WERI-Rb-1 (cell line): ENCODE measurements around the gene LBX2.

Experiments used
- DNase-seq: peaks from one replicate; pipeline ENCODE4 v3.0.0-alpha.2; 2020
- H3K27ac ChIP-seq: fragments of 250-450 bp; sonication (Bioruptor Pico); 2 replicates; pipeline ENCODE4 v1.5.1; 2020; ENCODE audit warnings: mild to moderate bottlenecking, moderate library complexity
- H3K27me3 ChIP-seq: fragments of 250-450 bp; sonication (Bioruptor Pico); 2 replicates; pipeline ENCODE4 v1.5.1; 2021; ENCODE audit warnings: mild to moderate bottlenecking, low read depth, moderate library complexity; ENCODE audit not compliant: insufficient read depth, severe bottlenecking
- H3K36me3 ChIP-seq: fragments of 250-450 bp; sonication (Bioruptor Pico); 2 replicates; pipeline ENCODE4 v1.5.1; 2020; ENCODE audit warnings: mild to moderate bottlenecking, moderate library complexity
- H3K4me3 ChIP-seq: 2 replicates; pipeline ENCODE4 v1.5.1; 2011; ENCODE audit warnings: low read depth, mild to moderate bottlenecking, control low read depth, low read length
- H3K9me3 ChIP-seq: fragments of 250-450 bp; sonication (Bioruptor Pico); 2 replicates; pipeline ENCODE4 v1.5.1; 2021; ENCODE audit warnings: mild to moderate bottlenecking, moderate library complexity; ENCODE audit not compliant: severe bottlenecking
- CTCF ChIP-seq: IDR thresholded peaks from 2 replicates; pipeline ENCODE4 v1.5.1; 2011; ENCODE audit warnings: low read depth, mild to moderate bottlenecking, control low read depth, inconsistent platforms, low read length

LBX2 gene

GRCh38 chr2:74504591-74504990 is 5.2 kb upstream of the LBX2 start:
- Histone ChIP-seq H3K36me3 (peaks cover 32% of the 10 kb centered on the region), H3K27me3 (no peaks in the 10 kb centered on the region), H3K27ac (no peak overlapping the region), H3K9me3 (no peaks in the 10 kb centered on the region), H3K4me3 (no peak overlapping the region)
- TF ChIP-seq CTCF, result no peak
- no peak for DNase-seq

- no peak overlapping the region for H3K27ac ChIP-seq
These were observed 4.4 kb upstream of the LBX2 start for GRCh38 chr2:74503506-74504475.

GRCh38 chr2:74502720-74503505 is 3.5 kb upstream of the LBX2 start:
- H3K36me3 ChIP-seq, result peaks cover 36% of the 10 kb centered on the region
- H3K27ac ChIP-seq, result peak overlapping the region; percentile 71
- H3K4me3 ChIP-seq, result no peak overlapping the region
- no peaks in the 10 kb centered on the region for H3K9me3 ChIP-seq
- DNase-seq, result no peak
- no peaks in the 10 kb centered on the region for H3K27me3 ChIP-seq
- TF ChIP-seq CTCF, result no peak

More at GRCh38 chr2:74503506-74504475, 4.4 kb upstream of the LBX2 start:
- Histone ChIP-seq H3K27me3 (no peaks in the 10 kb centered on the region), H3K4me3 (no peak overlapping the region), H3K36me3 (peaks cover 34% of the 10 kb centered on the region), H3K9me3 (no peaks in the 10 kb centered on the region)
- TF ChIP-seq CTCF, result no peak
- DNase-seq, result no peak

- Histone ChIP-seq H3K27ac (peak overlapping the region; percentile 71), H3K36me3 (peaks cover 33% of the 10 kb centered on the region), H3K4me3 (peak overlapping the region; percentile 13), H3K27me3 (no peaks in the 10 kb centered on the region), H3K9me3 (no peaks in the 10 kb centered on the region)
- no peak for DNase-seq
- no peak for TF ChIP-seq CTCF
These were observed 2.8 kb upstream of the LBX2 start for GRCh38 chr2:74502147-74502719.

GRCh38 chr2:74501335-74502071 is 2.1 kb upstream of the LBX2 start:
- Histone ChIP-seq H3K9me3 (no peaks in the 10 kb centered on the region), H3K36me3 (peaks cover 28% of the 10 kb centered on the region), H3K27me3 (no peaks in the 10 kb centered on the region), H3K4me3 (peak overlapping the region; percentile 13), H3K27ac (peak overlapping the region; percentile 71)
- DNase-seq, result peak; percentile 91
- TF ChIP-seq CTCF, result 0 out of 2 replicates have a peak, but pooled peaks have one; percentile 6
